SH-SY5Y (cell line): Measurements from ENCODE around the gene CHRD.

Experiments
- GATA2 ChIP-seq: IDR thresholded peaks from 2 replicates; pipeline ENCODE4 v1.6.1; 2011; ENCODE audit warnings: mild to moderate bottlenecking, low read depth, low read length
- GATA3 ChIP-seq: IDR thresholded peaks from 2 replicates; pipeline ENCODE4 v1.6.1; 2011; ENCODE audit warnings: low read depth, mild to moderate bottlenecking, low read length, moderate library complexity

- TF ChIP-seq GATA2, result no peak
- no peak for TF ChIP-seq GATA3
Observed at GRCh38 chr3:184380627-184381260, 890 bp downstream of the CHRD start.
